Natural killer cell (primary cell): Measurements from ENCODE around the gene CCDC124. TPM values are rescaled to one million over a fixed set of nuclear protein-coding genes. Genes with fewer than 3 reads are reported as not detected.
A peak's percentile ranks its signal among the peaks of the same experiment; 100 is the strongest.

Experiments used
- ATAC-seq, 3 donors: fragments of 150-1000 bp in 2 of 3; fragments of 200-7000 bp in 1 of 3; cut with Tn5 transposase; 1 replicate in 1 of 3; 2 replicates in 2 of 3; pipeline ENCODE4 v1.10.0; 2021; ENCODE audit warnings: mild to moderate bottlenecking in 2 of 3, moderate library complexity in 2 of 3
- DNase-seq, 2 donors: peaks; one replicate each; pipeline versions ENCODE4 v3.0.0 to v3.0.0-alpha.2; 2013 to 2021; ENCODE audit warnings: mixed read lengths in 1 of 2
- H3K27ac ChIP-seq: one replicate; pipeline ENCODE4 v1.5.1; 2013; ENCODE audit warnings: mild to moderate bottlenecking, low read length
- H3K27me3 ChIP-seq: one replicate; pipeline ENCODE4 v1.6.1; 2013; ENCODE audit warnings: low read length; ENCODE audit not compliant: control insufficient read depth, insufficient read depth
- H3K36me3 ChIP-seq: one replicate; pipeline ENCODE4 v1.6.1; 2013; ENCODE audit warnings: low read length; ENCODE audit not compliant: control insufficient read depth, insufficient read depth
- H3K4me1 ChIP-seq: one replicate; pipeline ENCODE4 v1.6.1; 2013; ENCODE audit warnings: low read length; ENCODE audit not compliant: control insufficient read depth, insufficient read depth
- H3K4me3 ChIP-seq: one replicate; pipeline ENCODE4 v1.5.1; 2013; ENCODE audit warnings: low read length
- H3K9me3 ChIP-seq: one replicate; pipeline ENCODE4 v1.6.1; 2013; ENCODE audit warnings: low read length; ENCODE audit not compliant: control insufficient read depth, insufficient read depth
- H3K27ac Mint-ChIP-seq, 2 donors: one replicate each; pipeline ENCODE4 v1.8.0; 2022; ENCODE audit warnings: mild to moderate bottlenecking in 2 of 2, mixed read lengths in 2 of 2, moderate library complexity in 1 of 2
- H3K27me3 Mint-ChIP-seq, 2 donors: one replicate each; pipeline ENCODE4 v1.8.0; 2022; ENCODE audit warnings: low read depth in 2 of 2, mixed read lengths in 2 of 2
- H3K36me3 Mint-ChIP-seq: one replicate; pipeline ENCODE4 v1.8.0; 2022; ENCODE audit warnings: mixed read lengths
- H3K4me1 Mint-ChIP-seq, 2 donors: one replicate each; pipeline ENCODE4 v1.8.0; 2022; ENCODE audit warnings: mixed read lengths in 2 of 2
- H3K4me3 Mint-ChIP-seq: one replicate; pipeline ENCODE4 v1.8.0; 2022; ENCODE audit warnings: mild to moderate bottlenecking, moderate library complexity, mixed read lengths
- H3K9me3 Mint-ChIP-seq, 2 donors: one replicate each; pipeline ENCODE4 v1.8.0; 2022; ENCODE audit warnings: mixed read lengths in 2 of 2
- WGBS: methylation state at CpG from one replicate; pipeline ENCODE4 v1.1.7; 2013; ENCODE audit warnings: missing lambda C conversion rate; ENCODE audit not compliant: insufficient coverage; 5-methylcytosine and 5-hydroxymethylcytosine counted together
- intact Hi-C: fragments of 100-400 bp; cut with micrococcal nuclease; formaldehyde crosslinking; loops from one replicate; pipeline ENCODE4 v1.14.2; 2022
- total RNA-seq, 4 donors: library from RNA; stranded (reverse); fragments of 120-200 nt in 1 of 4; gene quantifications; one replicate each; pipeline versions ENCODE4 v1.2.3 to v1.2.4, GENCODE V29; 2013 to 2022
- TF ChIP-seq, protein P1 (sequence below): fragments of 200-600 bp; IDR thresholded peaks from one replicate; pipeline ENCODE4 v1.8.0; 2022; ENCODE audit warnings: antibody characterized with exemption

Gene CCDC124
- total RNA-seq, 3 donors from 2014 or later (not counting 1 experiment from before 2014, with no cell fraction given), result 32.6 to 37.6 (median 37.4) TPM

- no peaks in the 10 kb centered on the region for H3K9me3 ChIP-seq
- H3K4me1 ChIP-seq, result peaks cover 4% of the 10 kb centered on the region
- Mint-ChIP-seq H3K36me3 (no peaks in the 10 kb centered on the region), H3K27me3 (peaks cover 29 to 31% of the 10 kb centered on the region in 2 donors), H3K27ac (no peak within 1 kb of the TSS), H3K9me3 (no peaks in the 10 kb centered on the region), H3K4me1 (peaks cover 0 to 5% of the 10 kb centered on the region in 2 donors), H3K4me3 (peak within 1 kb of the TSS; percentile 42)
- peaks cover 15% of the 10 kb centered on the region for H3K27me3 ChIP-seq
- H3K36me3 ChIP-seq, result no peaks in the 10 kb centered on the region
- H3K27ac ChIP-seq, result no peak within 1 kb of the TSS
- peak in 1 of 3 donors; percentile 59 for ATAC-seq
- DNase-seq, result peak in 1 of 2 donors; percentile 28
- intact Hi-C loops, result no loop called here
- TF ChIP-seq, protein P1, sequence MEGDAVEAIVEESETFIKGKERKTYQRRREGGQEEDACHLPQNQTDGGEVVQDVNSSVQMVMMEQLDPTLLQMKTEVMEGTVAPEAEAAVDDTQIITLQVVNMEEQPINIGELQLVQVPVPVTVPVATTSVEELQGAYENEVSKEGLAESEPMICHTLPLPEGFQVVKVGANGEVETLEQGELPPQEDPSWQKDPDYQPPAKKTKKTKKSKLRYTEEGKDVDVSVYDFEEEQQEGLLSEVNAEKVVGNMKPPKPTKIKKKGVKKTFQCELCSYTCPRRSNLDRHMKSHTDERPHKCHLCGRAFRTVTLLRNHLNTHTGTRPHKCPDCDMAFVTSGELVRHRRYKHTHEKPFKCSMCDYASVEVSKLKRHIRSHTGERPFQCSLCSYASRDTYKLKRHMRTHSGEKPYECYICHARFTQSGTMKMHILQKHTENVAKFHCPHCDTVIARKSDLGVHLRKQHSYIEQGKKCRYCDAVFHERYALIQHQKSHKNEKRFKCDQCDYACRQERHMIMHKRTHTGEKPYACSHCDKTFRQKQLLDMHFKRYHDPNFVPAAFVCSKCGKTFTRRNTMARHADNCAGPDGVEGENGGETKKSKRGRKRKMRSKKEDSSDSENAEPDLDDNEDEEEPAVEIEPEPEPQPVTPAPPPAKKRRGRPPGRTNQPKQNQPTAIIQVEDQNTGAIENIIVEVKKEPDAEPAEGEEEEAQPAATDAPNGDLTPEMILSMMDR, result no peak
- 9% methylated on average over 57 of the region's 59 CpGs for WGBS
- H3K4me3 ChIP-seq, result no peak within 1 kb of the TSS
These were observed 33.9 kb downstream of the CCDC124 start, which contains the start of gene KCNN1 for GRCh38 chr19:17966550-17967256. Gene KCNN1 (plus strand): TSS chr19:17967107. CDS start chr19:17973889, 6,782 bp downstream.

DNA sequence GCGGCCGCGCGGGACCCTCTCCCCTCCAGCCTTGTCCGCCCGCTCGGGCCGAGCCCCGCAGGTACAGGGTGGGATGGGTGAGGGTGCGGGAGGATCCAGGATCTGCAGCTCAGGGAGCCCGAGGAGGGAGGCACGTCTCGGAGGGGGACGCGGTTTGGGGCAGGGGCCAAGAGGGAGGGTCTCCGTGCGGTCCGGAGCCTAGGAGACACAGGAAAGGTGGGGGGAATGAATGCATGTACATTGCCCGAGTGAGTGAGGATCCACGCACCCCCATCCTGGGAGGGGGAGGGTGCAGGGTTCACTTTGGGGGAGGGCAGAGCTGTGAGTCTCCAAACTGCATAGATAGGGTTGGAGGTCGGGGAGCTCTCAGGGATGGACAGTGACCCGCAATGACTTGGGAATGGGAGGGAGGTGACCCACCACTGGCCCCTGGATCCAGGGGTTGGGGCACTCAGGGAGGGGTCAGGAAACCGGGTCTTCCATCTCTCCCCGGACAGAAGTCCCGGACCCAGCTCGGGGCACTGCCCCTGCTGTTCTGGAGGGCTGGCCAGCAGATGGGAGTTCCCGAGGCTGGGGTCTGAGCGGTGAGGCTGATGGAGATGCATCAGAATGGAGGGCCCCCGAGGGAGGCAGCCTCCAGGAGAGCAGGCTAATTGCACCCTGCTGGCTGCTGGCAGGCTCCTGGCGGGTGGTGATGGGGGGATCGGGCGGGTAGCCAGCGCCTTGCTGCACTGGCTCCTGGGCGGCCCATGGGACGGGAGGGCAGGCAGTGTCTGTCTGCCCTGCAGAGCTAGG is 34.6 kb downstream of the CCDC124 start:
- Mint-ChIP-seq H3K4me3 (no peak overlapping the region), H3K4me1 (peaks cover 0 to 5% of the 10 kb centered on the region in 2 donors), H3K27me3 (peaks cover 28 to 29% of the 10 kb centered on the region in 2 donors)

GRCh38 chr19:17968362-17968761 is 35.5 kb downstream of the CCDC124 start:
- Histone ChIP-seq H3K4me3 (no peak overlapping the region), H3K27ac (no peak overlapping the region), H3K4me1 (peaks cover 4% of the 10 kb centered on the region), H3K9me3 (no peaks in the 10 kb centered on the region), H3K27me3 (peaks cover 15% of the 10 kb centered on the region), H3K36me3 (no peaks in the 10 kb centered on the region)
- H3K36me3 Mint-ChIP-seq, result no peaks in the 10 kb centered on the region
- H3K4me1 Mint-ChIP-seq, result peaks cover 0 to 5% of the 10 kb centered on the region in 2 donors
- H3K9me3 Mint-ChIP-seq, result no peaks in the 10 kb centered on the region
- intact Hi-C loops, result no loop called here
- WGBS, result 88% methylated on average over 3 of the region's 4 CpGs
- H3K27ac Mint-ChIP-seq, result no peak overlapping the region
- peaks cover 28 to 29% of the 10 kb centered on the region in 2 donors for H3K27me3 Mint-ChIP-seq
- TF ChIP-seq, protein P1, result no peak
- DNase-seq, result no peak
- H3K4me3 Mint-ChIP-seq, result no peak overlapping the region
- no peak for ATAC-seq

More for the DNA sequence above, 34.6 kb downstream of the CCDC124 start:
- Histone ChIP-seq H3K36me3 (no peaks in the 10 kb centered on the region), H3K4me3 (no peak overlapping the region), H3K27me3 (peaks cover 15% of the 10 kb centered on the region), H3K9me3 (no peaks in the 10 kb centered on the region), H3K4me1 (peaks cover 4% of the 10 kb centered on the region), H3K27ac (no peak overlapping the region)
- DNase-seq, result no peak
- Mint-ChIP-seq H3K27ac (no peak overlapping the region), H3K36me3 (no peaks in the 10 kb centered on the region), H3K9me3 (no peaks in the 10 kb centered on the region)
- intact Hi-C loops, result no loop called here
- no peak for ATAC-seq
- TF ChIP-seq, protein P1, result no peak
- 18% methylated on average over 33 of the region's 35 CpGs for WGBS
